HG03342 (cell line): ENCODE data around the gene GRIN1.

ENCODE experiments used
- ATAC-seq: cut with Tn5 transposase; IDR thresholded peaks from one replicate; pipeline ENCODE4 v1.9.1; 2021; ENCODE audit warnings: mild to moderate bottlenecking, moderate library complexity; ENCODE audit not compliant: unreplicated experiment

The GRIN1 gene

GRCh38 chr9:137205126-137206069, 66.4 kb downstream of the GRIN1 start, which contains the start of the genes NDOR1 and TMEM203:
NDOR1 (plus strand) TSS chr9:137205700; CDS start chr9:137205778, 78 bp downstream.
TMEM203 (minus strand) TSS chr9:137205648; CDS start chr9:137205414, 234 bp downstream.
- peak; percentile 40 for ATAC-seq

GRCh38 chr9:137206602-137207001, 67.6 kb downstream of the GRIN1 start:
- ATAC-seq, result no peak

- no peak for ATAC-seq
Observed at GRCh38 chr9:137211532-137211931, 72.6 kb downstream of the GRIN1 start.

- ATAC-seq, result no peak
Observed at GRCh38 chr9:137212520-137212919, 73.6 kb downstream of the GRIN1 start.

- ATAC-seq, result no peak
Observed at GRCh38 chr9:137213160-137214060, 74.5 kb downstream of the GRIN1 start.

GRCh38 chr9:137214620-137215019, 75.7 kb downstream of the GRIN1 start:
- no peak for ATAC-seq

- no peak for ATAC-seq
Observed at GRCh38 chr9:137215196-137215986, 76.4 kb downstream of the GRIN1 start.

- no peak for ATAC-seq
Observed at GRCh38 chr9:137216188-137216965, 77.4 kb downstream of the GRIN1 start.

- no peak for ATAC-seq
Observed at GRCh38 chr9:137217276-137218211, 78.6 kb downstream of the GRIN1 start.

GRCh38 chr9:137218212-137218753, 79.3 kb downstream of the GRIN1 start:
- no peak for ATAC-seq
